Caco-2 (cell line): Measurements from ENCODE around the gene PDE6C. TPM values are rescaled to one million over a fixed set of nuclear protein-coding genes. Genes with fewer than 3 reads are reported as not detected.

Experiments used
- BruUV-seq: library from RNA; stranded (reverse); fragments of 400-500 nt; replicated peaks from 2 replicates; lab custom pipeline; 2021; lab: Mats Ljungman, UMichigan
- CTCF ChIA-PET: fragments of 300-600 bp; sonication (Branson Sonifier 250); formaldehyde crosslinking; loops from one replicate; lab custom pipeline; 2022; ENCODE audit warnings: antibody characterized with exemption; lab: Charles Lee
- POLR2A ChIA-PET: fragments of 300-600 bp; sonication (Branson Sonifier 250); formaldehyde crosslinking; loops from one replicate; lab custom pipeline; 2022; ENCODE audit warnings: antibody characterized with exemption; lab: Charles Lee
- DNase-seq, 2 experiments: peaks; one replicate each; pipeline versions ENCODE4 v3.0.0 to v3.0.0-alpha.2; 2020 to 2022
- H3K27me3 ChIP-seq: replicated peaks from 2 replicates; pipeline ENCODE4 v1.6.0; 2011; ENCODE audit warnings: low read length; ENCODE audit not compliant: control insufficient read depth, insufficient read depth
- H3K36me3 ChIP-seq: 2 replicates; pipeline ENCODE4 v1.5.1; 2011; ENCODE audit warnings: low read length; ENCODE audit not compliant: control insufficient read depth, insufficient read depth
- H3K4me1 ChIP-seq: fragments of 250-450 bp; sonication (Bioruptor Pico); 2 replicates; pipeline ENCODE4 v1.5.1; 2020; ENCODE audit warnings: mild to moderate bottlenecking
- H3K4me3 ChIP-seq: 2 replicates; pipeline ENCODE4 v1.5.1; 2011; ENCODE audit warnings: low read depth, mild to moderate bottlenecking, control low read depth, low read length
- H3K9me3 ChIP-seq: fragments of 250-450 bp; sonication (Bioruptor Pico); 2 replicates; pipeline ENCODE4 v1.5.1; 2020; ENCODE audit warnings: mild to moderate bottlenecking, moderate library complexity
- H3K27ac Mint-ChIP-seq: one replicate; pipeline ENCODE4 v1.8.0; 2022; ENCODE audit warnings: mixed read lengths; ENCODE audit not compliant: unreplicated experiment
- H3K27me3 Mint-ChIP-seq: one replicate; pipeline ENCODE4 v1.8.0; 2022; ENCODE audit warnings: mixed read lengths; ENCODE audit not compliant: insufficient read depth, unreplicated experiment
- H3K36me3 Mint-ChIP-seq: one replicate; pipeline ENCODE4 v1.8.0; 2022; ENCODE audit warnings: mild to moderate bottlenecking, mixed read lengths; ENCODE audit not compliant: insufficient read depth, unreplicated experiment
- H3K4me1 Mint-ChIP-seq: one replicate; pipeline ENCODE4 v1.8.0; 2022; ENCODE audit warnings: low read depth, mixed read lengths; ENCODE audit not compliant: unreplicated experiment
- H3K4me3 Mint-ChIP-seq: one replicate; pipeline ENCODE4 v1.8.0; 2022; ENCODE audit warnings: mild to moderate bottlenecking, moderate library complexity, mixed read lengths; ENCODE audit not compliant: unreplicated experiment
- H3K9me3 Mint-ChIP-seq: one replicate; pipeline ENCODE4 v1.8.0; 2022; ENCODE audit warnings: mixed read lengths; ENCODE audit not compliant: unreplicated experiment
- intact Hi-C: fragments of 100-400 bp; cut with micrococcal nuclease; formaldehyde crosslinking; loops from one replicate; pipeline ENCODE4 v1.10.0; 2022; ENCODE audit not compliant: unreplicated experiment
- total RNA-seq: library from RNA; stranded (reverse); gene quantifications from 2 replicates; pipeline ENCODE4 v1.2.3, GENCODE V29; 2022
- TF ChIP-seq, protein P1 (sequence below), 2 experiments: fragments of 200-600 bp in 1 of 2; IDR thresholded peaks; 1 replicate in 1 of 2; 2 replicates in 1 of 2; pipeline versions ENCODE4 v1.5.1 to v1.8.0; 2011 to 2022; ENCODE audit warnings: antibody characterized with exemption in 1 of 2, control low read depth in 1 of 2, inconsistent platforms in 1 of 2, low read depth in 1 of 2, low read length in 1 of 2, mild to moderate bottlenecking in 1 of 2, moderate library complexity in 1 of 2; ENCODE audit not compliant: insufficient read depth in 1 of 2, severe bottlenecking in 1 of 2, unreplicated experiment in 1 of 2

PDE6C gene
- total RNA-seq, 1 experiment from 2014 or later, result not detected

DNA sequence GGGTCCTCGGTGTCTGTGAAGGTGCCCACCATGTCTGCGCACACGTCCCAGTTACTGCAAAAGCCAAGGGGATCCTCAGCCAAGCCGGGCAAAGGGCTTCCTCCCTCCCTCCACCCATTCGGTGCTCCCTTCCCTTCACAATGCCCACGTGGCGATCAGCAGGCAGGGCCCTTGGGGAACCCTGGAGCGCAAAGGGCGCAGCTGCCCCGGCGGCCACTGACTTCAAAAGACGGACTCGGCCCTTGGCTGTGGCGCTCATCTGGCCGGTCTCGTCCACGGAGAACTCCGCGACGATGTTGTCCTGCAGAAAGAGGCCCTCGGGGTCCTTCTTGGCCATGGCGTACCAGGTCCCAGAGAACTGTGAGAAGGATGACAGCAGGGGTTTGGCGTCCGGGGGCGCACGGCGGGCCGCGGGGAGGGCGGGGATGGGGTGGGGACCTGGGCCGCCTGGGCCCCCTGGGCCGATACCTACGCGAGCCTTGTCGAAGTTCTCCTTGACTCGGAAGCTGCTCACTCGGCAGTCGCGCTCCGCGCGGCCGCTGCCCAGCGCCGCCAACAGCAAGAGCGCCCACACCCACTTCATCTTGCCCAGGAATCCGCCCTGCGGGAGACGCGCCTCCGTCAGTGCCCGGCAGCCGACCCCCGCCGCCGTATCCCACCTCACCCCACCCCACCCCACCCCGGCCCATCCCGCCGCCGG lies 11.7 kb upstream of the PDE6C start:
- no peak overlapping the region for H3K27ac Mint-ChIP-seq
- Histone ChIP-seq H3K4me3 (peak overlapping the region; percentile 87), H3K27me3 (no peaks in the 10 kb centered on the region), H3K9me3 (no peaks in the 10 kb centered on the region), H3K36me3 (no peaks in the 10 kb centered on the region; the same call in none of the 2 replicates), H3K4me1 (peaks cover 22% of the 10 kb centered on the region)
- TF ChIP-seq, protein P1, sequence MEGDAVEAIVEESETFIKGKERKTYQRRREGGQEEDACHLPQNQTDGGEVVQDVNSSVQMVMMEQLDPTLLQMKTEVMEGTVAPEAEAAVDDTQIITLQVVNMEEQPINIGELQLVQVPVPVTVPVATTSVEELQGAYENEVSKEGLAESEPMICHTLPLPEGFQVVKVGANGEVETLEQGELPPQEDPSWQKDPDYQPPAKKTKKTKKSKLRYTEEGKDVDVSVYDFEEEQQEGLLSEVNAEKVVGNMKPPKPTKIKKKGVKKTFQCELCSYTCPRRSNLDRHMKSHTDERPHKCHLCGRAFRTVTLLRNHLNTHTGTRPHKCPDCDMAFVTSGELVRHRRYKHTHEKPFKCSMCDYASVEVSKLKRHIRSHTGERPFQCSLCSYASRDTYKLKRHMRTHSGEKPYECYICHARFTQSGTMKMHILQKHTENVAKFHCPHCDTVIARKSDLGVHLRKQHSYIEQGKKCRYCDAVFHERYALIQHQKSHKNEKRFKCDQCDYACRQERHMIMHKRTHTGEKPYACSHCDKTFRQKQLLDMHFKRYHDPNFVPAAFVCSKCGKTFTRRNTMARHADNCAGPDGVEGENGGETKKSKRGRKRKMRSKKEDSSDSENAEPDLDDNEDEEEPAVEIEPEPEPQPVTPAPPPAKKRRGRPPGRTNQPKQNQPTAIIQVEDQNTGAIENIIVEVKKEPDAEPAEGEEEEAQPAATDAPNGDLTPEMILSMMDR (IDR thresholded peaks at IDR 0.05; ENCODE audit: insufficient read depth in 1 of 2, low read depth in 1 of 2, low read length in 1 of 2, severe bottlenecking in 1 of 2, unreplicated experiment in 1 of 2), result no peak
- ChIA-PET CTCF (interaction anchor here (0.8 kb wide), 1 partner anchor 46 kb away, joined by 3 read pairs; no protein-coding TSS in a partner anchor), POLR2A (no interaction called here)
- no peaks in the 10 kb centered on the region for H3K36me3 Mint-ChIP-seq
- H3K9me3 Mint-ChIP-seq, result no peaks in the 10 kb centered on the region
- H3K4me3 Mint-ChIP-seq, result peak overlapping the region; percentile 77
- intact Hi-C loops, result loop anchor here (2.0 kb wide), 1 partner anchor 46 kb away; no protein-coding TSS in a partner anchor
- BruUV-seq, result no TSS peak
- H3K4me1 Mint-ChIP-seq, result peaks cover 12% of the 10 kb centered on the region
- DNase-seq, result no peak
- H3K27me3 Mint-ChIP-seq, result no peaks in the 10 kb centered on the region

DNA sequence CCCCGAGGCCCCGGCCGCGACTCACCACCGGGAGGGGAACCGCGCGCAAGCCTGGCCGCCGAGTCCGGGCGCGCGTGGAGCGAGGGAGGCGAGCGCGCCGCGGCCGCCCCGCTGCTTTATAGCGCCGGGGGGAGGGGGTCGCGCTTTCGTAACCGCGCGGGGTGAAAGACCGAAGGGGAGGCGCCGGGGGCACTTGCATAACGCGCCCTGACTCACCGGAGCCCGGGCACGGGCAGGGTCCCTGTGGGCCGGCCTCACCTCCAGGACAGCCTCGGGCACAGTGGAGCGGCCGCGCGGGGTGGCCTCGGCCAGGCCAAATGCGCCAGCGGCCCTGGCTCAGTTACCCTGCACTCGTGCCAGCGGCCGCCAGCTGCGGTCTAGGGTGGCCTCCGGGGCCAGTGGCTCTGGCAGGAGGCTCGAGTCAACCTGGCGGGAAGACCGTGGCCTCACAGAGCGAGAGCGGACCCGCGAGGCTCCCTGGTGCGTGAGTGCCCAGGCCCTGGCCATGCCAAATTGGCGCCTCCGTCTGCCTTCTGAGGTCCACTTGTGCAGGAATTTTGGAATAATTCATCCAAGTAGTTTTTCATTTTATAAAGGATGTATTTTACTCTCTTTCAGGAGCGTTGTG lies 11.1 kb upstream of the PDE6C start, which contains the start of gene RBP4:
Gene RBP4 (minus strand): TSS at position 90 of the 628 bp plus-strand sequence. CDS start 207 bp downstream, outside the sequence.
- H3K9me3 ChIP-seq, result no peaks in the 10 kb centered on the region
- H3K36me3 ChIP-seq, result no peaks in the 10 kb centered on the region; the same call in none of the 2 replicates
- intact Hi-C loops, result loop anchor here (2.0 kb wide), 1 partner anchor 46 kb away; no protein-coding TSS in a partner anchor
- peaks cover 22% of the 10 kb centered on the region for H3K4me1 ChIP-seq
- Mint-ChIP-seq H3K9me3 (no peaks in the 10 kb centered on the region), H3K36me3 (no peaks in the 10 kb centered on the region), H3K27me3 (no peaks in the 10 kb centered on the region), H3K27ac (peak within 1 kb of the TSS; percentile 62), H3K4me1 (peaks cover 12% of the 10 kb centered on the region), H3K4me3 (peak within 1 kb of the TSS; percentile 77)
- ChIA-PET CTCF (no interaction called here), POLR2A (no interaction called here)
- no peaks in the 10 kb centered on the region for H3K27me3 ChIP-seq
- peak within 1 kb of the TSS; percentile 87 for H3K4me3 ChIP-seq
- DNase-seq, result peak; percentile 80 to 85
- no TSS peak for BruUV-seq
- TF ChIP-seq, protein P1 (IDR thresholded peaks at IDR 0.05; ENCODE audit: insufficient read depth in 1 of 2, low read depth in 1 of 2, low read length in 1 of 2, severe bottlenecking in 1 of 2, unreplicated experiment in 1 of 2), result no peak

DNA sequence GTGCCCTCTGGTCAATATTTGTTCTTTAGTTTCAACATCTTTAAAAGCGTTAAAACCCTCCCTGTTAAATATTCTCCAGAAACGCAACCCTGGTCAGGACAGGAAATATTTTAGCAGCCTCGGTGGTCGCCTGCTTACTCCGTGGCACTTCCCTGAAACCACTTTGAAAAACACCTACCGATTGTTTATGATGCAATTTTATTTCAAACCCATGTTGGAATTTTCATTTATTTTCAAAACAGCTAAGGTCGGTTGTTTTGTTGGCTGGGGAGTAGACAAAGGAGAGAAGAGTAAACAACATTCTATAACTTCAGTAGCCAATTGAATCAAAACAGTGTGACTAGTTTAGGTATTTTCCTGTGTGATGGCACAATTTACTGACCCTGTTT lies 10.6 kb upstream of the PDE6C start:
- intact Hi-C loops, result loop anchor here (2.0 kb wide), 1 partner anchor 47 kb away; no protein-coding TSS in a partner anchor
- H3K27me3 ChIP-seq, result no peaks in the 10 kb centered on the region
- peak overlapping the region; percentile 77 for H3K4me3 Mint-ChIP-seq
- H3K27me3 Mint-ChIP-seq, result no peaks in the 10 kb centered on the region
- H3K9me3 ChIP-seq, result no peaks in the 10 kb centered on the region
- POLR2A ChIA-PET, result no interaction called here
- peak overlapping the region; percentile 87 for H3K4me3 ChIP-seq
- TSS peak; percentile 79 for BruUV-seq
- H3K36me3 ChIP-seq, result no peaks in the 10 kb centered on the region; the same call in none of the 2 replicates
- peak overlapping the region; percentile 62 for H3K27ac Mint-ChIP-seq
- H3K36me3 Mint-ChIP-seq, result no peaks in the 10 kb centered on the region
- no peaks in the 10 kb centered on the region for H3K9me3 Mint-ChIP-seq
- TF ChIP-seq, protein P1 (IDR thresholded peaks at IDR 0.05; ENCODE audit: insufficient read depth in 1 of 2, low read depth in 1 of 2, low read length in 1 of 2, severe bottlenecking in 1 of 2, unreplicated experiment in 1 of 2), result no peak
- peaks cover 12% of the 10 kb centered on the region for H3K4me1 Mint-ChIP-seq
- CTCF ChIA-PET, result no interaction called here
- peaks cover 22% of the 10 kb centered on the region for H3K4me1 ChIP-seq
- no peak for DNase-seq
